OCI-LY7 (cell line): Measurements from ENCODE around the gene TIAL1.

ENCODE experiments used
- CTCF ChIP-seq: fragments of 200-600 bp; sonication (generic); conservative IDR thresholded peaks from 2 replicates; pipeline ENCODE4 v1.5.1; 2014; ENCODE audit warnings: mild to moderate bottlenecking, antibody characterized with exemption, low read length, moderate library complexity, mixed read lengths
- EZH2phosphoT487 ChIP-seq: fragments of 200-600 bp; sonication (generic); IDR thresholded peaks from 2 replicates; pipeline ENCODE4 v1.6.1; 2018; ENCODE audit warnings: low read depth, borderline replicate concordance, mild to moderate bottlenecking, mixed run types, antibody characterized with exemption, low read length, moderate library complexity, mixed read lengths

- TF ChIP-seq CTCF (no peak), EZH2phosphoT487 (no peak)
These were observed 56.7 kb downstream of the TIAL1 start for GRCh38 chr10:119540038-119540437.
